Inferior parietal cortex (tissue), 1 donor: ENCODE results near the gene C4A.
"Not testable (repeated sequence)": the region's sequence is repeated elsewhere in the genome, so short reads cannot be mapped to it uniquely, and the experiment has no call there.

Source experiments
- DNase-seq: peaks from one replicate; pipeline ENCODE4 v3.0.0-alpha.2; 2016; ENCODE audit errors: extremely low spot score

Gene C4A

DNA sequence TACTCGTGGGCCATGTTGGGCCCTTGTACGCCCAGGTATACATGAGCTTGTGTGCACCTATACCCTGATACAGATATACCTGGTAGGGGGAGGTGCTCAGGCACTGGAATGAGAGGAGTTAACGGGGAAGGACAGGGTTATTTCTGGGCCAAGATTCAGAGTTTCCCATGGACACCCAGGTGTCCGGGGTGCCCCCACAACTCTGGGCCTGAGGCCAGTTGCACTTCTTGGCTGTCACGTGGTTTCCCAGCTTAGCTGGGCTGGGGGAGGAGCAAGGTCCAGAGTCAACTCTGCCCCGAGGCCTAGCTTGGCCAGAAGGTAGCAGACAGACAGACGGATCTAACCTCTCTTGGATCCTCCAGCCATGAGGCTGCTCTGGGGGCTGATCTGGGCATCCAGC lies at the start of gene C4A:
Gene C4A (plus strand): TSS at position 314 of the 400 bp plus-strand sequence. CDS start 51 bp downstream, at position 365.
- not testable (repeated sequence) for DNase-seq

DNA sequence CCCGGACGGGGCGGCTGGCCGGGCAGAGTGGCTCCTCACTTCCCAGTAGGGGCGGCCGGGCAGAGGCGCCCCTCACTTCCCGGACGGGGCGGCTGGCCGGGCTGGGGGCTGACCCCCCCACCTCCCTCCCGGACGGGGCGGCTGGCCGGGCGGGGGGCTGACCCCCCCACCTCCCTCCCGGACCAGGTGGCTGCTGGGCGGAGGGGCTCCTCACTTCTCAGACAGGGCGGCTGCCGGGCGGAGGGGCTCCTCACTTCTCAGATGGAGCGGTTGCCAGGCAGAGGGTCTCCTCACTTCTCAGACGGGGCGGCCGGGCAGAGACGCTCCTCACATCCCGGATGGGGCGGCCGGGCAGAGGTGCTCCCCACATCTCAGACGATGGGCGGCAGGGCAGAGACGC lies 49.7 kb upstream of the C4A start:
- DNase-seq = not testable (repeated sequence)

GRCh38 chr6:31933537-31933936 lies 48.3 kb upstream of the C4A start:
- DNase-seq = no peak

- DNase-seq = no peak
These were observed 46.8 kb upstream of the C4A start for GRCh38 chr6:31935021-31935420.

- no peak for DNase-seq
These were observed 46.0 kb upstream of the C4A start for GRCh38 chr6:31935823-31936222.

GRCh38 chr6:31940256-31940664 lies 41.6 kb upstream of the C4A start:
- no peak for DNase-seq

DNA sequence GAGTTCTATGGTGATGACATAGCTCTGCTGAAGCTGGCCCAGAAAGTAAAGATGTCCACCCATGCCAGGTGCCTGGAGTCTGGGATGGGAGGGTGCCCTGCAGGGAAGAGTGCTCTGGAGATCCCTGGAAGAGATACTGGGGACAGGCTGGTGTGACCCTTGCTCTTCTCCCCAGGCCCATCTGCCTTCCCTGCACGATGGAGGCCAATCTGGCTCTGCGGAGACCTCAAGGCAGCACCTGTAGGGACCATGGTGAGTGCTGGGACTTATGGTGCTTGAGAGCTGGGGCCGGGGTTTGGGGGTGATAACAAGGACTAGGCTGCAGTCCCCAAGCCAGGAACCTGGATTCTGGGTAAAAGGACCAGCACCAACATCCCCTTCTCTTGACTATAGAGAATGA lies 38.1 kb upstream of the C4A start:
- no peak for DNase-seq

DNA sequence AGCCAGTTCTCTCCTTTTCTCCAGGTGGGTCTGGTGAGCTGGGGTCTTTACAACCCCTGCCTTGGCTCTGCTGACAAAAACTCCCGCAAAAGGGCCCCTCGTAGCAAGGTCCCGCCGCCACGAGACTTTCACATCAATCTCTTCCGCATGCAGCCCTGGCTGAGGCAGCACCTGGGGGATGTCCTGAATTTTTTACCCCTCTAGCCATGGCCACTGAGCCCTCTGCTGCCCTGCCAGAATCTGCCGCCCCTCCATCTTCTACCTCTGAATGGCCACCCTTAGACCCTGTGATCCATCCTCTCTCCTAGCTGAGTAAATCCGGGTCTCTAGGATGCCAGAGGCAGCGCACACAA lies 36.7 kb upstream of the C4A start:
- no peak for DNase-seq

GRCh38 chr6:31945507-31946369 lies 36.1 kb upstream of the C4A start, which contains the start of gene CFB:
Gene CFB (plus strand): TSS chr6:31946095. CDS start chr6:31946222, 127 bp downstream.
- DNase-seq = no peak

- DNase-seq = no peak
These were observed 35.4 kb upstream of the C4A start for GRCh38 chr6:31946370-31946885.

DNA sequence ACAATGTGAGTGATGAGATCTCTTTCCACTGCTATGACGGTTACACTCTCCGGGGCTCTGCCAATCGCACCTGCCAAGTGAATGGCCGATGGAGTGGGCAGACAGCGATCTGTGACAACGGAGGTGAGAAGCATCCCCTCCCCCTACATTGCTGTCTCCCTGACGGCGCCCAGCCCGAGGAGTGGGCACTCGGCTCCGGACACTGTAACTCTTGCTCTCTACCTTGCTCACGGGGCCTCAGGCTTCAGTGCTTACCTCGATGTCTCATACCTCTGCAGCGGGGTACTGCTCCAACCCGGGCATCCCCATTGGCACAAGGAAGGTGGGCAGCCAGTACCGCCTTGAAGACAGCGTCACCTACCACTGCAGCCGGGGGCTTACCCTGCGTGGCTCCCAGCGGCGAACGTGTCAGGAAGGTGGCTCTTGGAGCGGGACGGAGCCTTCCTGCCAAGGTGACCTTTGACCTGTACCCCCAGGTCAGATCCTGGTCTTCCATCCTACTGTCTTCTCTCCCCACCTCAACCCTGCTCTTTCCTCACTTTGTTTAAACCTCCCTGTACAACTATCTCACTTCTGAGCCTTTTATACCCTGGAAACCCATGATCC lies 34.7 kb upstream of the C4A start:
- DNase-seq = no peak

DNA sequence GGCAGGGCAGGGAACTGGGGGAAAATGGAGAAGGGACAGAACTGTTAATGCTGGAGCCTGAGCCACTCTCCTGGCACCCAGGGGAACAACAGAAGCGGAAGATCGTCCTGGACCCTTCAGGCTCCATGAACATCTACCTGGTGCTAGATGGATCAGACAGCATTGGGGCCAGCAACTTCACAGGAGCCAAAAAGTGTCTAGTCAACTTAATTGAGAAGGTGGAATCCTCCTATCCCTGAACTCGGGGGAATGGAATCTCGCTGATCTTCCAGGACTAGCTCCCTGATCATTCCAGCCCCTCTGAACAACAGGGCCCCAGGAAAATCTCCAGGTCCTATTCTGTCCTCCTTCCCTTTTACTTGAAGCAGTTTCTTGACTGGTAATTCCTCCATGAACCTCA lies 34.0 kb upstream of the C4A start:
- DNase-seq = no peak

DNA sequence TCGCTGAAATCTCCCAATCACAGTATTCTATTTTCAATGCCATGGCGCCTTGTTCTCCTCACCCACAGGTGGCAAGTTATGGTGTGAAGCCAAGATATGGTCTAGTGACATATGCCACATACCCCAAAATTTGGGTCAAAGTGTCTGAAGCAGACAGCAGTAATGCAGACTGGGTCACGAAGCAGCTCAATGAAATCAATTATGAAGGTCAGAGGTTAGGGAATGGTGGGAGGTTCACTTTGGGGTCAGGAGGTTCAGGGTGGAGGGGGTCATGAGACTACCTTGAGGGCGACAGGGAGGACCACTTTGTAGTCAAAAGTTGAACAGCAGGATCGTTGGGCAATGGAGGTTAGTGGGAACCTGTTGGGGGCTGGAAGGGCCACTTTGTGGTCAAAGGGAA lies 33.6 kb upstream of the C4A start:
- no peak for DNase-seq

- DNase-seq = peak; percentile 9
These were observed 33.0 kb upstream of the C4A start for GRCh38 chr6:31948753-31949413.

DNA sequence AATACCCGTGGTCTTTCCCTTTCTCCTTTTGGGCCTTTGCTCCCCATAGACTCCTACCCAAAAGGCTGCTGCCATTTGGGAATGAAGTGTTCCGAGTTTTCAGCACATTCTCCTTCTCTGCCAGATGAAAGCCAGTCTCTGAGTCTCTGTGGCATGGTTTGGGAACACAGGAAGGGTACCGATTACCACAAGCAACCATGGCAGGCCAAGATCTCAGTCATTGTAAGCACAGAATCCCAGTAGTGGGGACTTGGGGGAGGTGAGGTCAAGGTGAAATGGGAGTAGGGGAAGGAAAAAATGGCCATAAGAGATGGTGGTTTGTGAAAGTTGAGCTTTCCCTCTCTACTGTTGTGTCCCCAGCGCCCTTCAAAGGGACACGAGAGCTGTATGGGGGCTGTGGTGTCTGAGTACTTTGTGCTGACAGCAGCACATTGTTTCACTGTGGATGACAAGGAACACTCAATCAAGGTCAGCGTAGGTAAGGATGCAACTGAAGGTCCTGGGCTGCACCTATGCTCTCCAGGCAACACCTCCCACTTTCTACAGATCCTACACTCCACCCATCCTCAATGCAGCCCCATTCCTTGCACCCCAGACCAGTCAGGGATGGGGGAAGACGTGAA lies 31.8 kb upstream of the C4A start:
- no peak for DNase-seq

- DNase-seq = peak; percentile 47
These were observed 29.6 kb upstream of the C4A start for GRCh38 chr6:31952140-31952805.

DNA sequence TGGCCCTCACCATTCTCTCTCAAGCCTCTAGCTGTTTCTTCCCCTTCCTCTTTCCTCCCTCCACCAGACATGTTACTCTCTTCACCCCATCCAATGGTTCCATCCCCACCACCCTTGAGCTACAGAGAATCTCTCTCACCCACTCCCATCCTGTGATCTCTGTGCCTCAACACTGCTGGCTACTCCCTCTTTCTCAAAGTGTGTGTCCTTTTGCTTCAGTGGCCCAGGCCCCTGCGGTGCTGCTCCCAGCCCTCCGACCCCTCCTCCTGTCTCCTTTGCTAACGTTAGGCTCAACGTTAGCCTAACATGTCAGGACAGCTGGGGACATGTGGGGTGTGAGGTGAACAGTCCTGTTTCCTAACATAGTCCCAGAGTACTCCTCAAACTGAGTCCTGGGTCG lies 29.0 kb upstream of the C4A start:
- no peak for DNase-seq

DNA sequence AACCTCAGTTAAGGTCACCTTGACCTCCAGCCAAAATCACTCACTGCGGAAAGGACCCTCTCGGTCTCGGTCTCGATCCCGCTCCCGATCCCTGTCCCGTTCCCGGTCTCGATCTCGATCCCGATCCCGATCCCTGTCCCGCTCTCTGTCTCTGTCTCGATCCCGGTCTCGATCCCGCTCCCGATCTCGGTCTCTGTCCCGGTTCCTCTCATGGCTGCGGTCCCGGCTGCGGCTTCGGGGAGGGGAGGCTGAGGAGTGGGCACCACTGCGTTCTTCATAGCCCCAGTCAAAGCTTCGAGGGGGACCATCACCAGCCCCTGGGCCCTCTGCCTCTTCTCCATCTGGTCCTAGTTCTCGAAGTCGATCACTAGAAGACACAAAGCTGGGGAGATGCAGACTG lies 27.3 kb upstream of the C4A start:
- DNase-seq = no peak

- DNase-seq = no peak
These were observed 25.1 kb upstream of the C4A start for GRCh38 chr6:31956796-31957195.

DNA sequence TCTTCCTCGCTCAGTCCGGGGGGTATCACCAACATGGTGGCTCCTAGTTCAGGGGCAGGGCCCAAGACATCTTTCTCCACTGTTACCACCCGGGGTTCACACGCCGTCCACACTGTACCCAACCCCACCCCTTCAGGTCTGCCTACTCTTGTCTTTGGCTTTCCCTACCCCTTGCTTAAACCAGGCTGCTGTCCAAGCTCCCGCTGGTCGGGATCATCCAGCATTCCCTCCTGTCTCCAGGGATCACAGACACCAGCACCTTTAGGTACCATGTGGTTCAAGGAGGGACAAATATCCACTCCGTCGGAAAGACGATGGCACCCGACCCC lies 23.5 kb upstream of the C4A start:
- DNase-seq = no peak
